Measurements from ENCODE around the gene HDLBP.

DNA sequence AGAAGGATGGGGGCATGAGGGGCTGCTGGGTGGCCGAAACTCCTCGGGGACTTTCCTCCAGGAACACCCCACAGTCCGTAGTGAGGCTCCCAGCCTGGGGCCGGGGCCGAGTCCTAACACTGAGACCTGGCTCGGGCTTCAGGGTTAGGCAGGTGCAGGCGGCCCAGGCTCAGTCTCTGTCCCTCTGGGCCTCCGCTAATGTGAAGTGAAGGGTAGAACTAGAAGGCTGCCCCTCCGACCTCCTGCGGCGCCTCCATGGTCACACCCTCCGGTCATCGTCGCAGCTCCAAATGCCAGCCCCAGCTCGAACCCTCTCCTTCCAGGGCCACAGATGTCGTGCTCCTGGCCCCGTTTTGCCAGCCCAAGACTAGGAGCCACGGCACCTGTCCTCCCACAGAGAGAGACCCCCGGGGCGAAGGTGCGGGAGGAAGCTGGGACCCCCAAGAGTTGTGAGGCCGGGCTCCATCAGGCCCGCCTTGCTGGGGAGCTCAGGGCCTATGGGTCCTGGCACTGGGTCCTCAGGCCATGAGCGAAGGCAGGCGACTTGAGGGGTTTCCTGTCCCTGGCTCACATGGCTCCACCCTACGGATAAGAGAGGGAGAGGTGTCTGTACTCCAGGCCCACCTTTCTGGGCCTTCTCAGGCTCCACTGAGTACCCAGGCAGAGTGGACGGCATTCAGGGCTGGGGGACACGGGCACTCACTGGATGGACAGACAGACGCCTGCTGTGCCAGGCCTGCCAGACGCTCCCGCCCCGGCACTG is 126.2 kb downstream of the HDLBP start:
- TF ChIP-seq, protein P1, sequence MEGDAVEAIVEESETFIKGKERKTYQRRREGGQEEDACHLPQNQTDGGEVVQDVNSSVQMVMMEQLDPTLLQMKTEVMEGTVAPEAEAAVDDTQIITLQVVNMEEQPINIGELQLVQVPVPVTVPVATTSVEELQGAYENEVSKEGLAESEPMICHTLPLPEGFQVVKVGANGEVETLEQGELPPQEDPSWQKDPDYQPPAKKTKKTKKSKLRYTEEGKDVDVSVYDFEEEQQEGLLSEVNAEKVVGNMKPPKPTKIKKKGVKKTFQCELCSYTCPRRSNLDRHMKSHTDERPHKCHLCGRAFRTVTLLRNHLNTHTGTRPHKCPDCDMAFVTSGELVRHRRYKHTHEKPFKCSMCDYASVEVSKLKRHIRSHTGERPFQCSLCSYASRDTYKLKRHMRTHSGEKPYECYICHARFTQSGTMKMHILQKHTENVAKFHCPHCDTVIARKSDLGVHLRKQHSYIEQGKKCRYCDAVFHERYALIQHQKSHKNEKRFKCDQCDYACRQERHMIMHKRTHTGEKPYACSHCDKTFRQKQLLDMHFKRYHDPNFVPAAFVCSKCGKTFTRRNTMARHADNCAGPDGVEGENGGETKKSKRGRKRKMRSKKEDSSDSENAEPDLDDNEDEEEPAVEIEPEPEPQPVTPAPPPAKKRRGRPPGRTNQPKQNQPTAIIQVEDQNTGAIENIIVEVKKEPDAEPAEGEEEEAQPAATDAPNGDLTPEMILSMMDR (IDR thresholded peaks at IDR 0.05) = no peak
- TF ChIP-seq POLR2A (IDR thresholded peaks at IDR 0.05) = no peak

Measured in Peyer's patch (tissue), 4 donors.